Adrenal gland (tissue), 12 donors: ENCODE measurements around the gene HLF. TPM values are rescaled to one million over a fixed set of nuclear protein-coding genes. Genes with fewer than 3 reads are reported as not detected.
A peak's percentile ranks its signal among the peaks of the same experiment; 100 is the strongest.

ENCODE experiments used
- DNase-seq, 7 donors: peaks; one replicate each; pipeline ENCODE4 v3.0.0-alpha.2; 2019 to 2020
- H3K27ac ChIP-seq, 5 donors: fragments of 200-600 bp; sonication (generic) in 4 of 5; 1 replicate in 3 of 5; 2 replicates in 2 of 5; pipeline versions ENCODE4 v1.5.1 to v1.8.0; 2016 to 2020; ENCODE audit warnings: mild to moderate bottlenecking in 1 of 5
- H3K27me3 ChIP-seq: fragments of 200-600 bp; 2 replicates; pipeline ENCODE4 v1.8.0; 2021
- H3K36me3 ChIP-seq, 2 donors: fragments of 200-600 bp; replicated peaks in 1 of 2; 1 replicate in 1 of 2; 2 replicates in 1 of 2; pipeline versions ENCODE4 v1.5.1 to v1.8.0; 2018 to 2022
- H3K4me1 ChIP-seq, 2 donors: fragments of 200-600 bp; replicated peaks in 1 of 2; 1 replicate in 1 of 2; 2 replicates in 1 of 2; pipeline versions ENCODE4 v1.5.1 to v1.8.0; 2018 to 2021
- H3K4me3 ChIP-seq, 4 donors: fragments of 200-600 bp; sonication (generic) in 3 of 4; one replicate each; pipeline ENCODE4 v1.5.1; 2016 to 2018
- H3K9me3 ChIP-seq, 3 donors: fragments of 200-600 bp; sonication (generic) in 1 of 3; replicated peaks in 1 of 3; 1 replicate in 2 of 3; 2 replicates in 1 of 3; pipeline versions ENCODE4 v1.5.1 to v1.8.0; 2016 to 2021
- CTCF ChIP-seq, 6 experiments: fragments of 450-650 bp in 4 of 6; fragments of 200-600 bp in 2 of 6; sonication (generic) in 1 of 6; IDR thresholded peaks; 1 replicate in 5 of 6; 2 replicates in 1 of 6; pipeline versions ENCODE4 v1.5.1 to v1.8.0; 2016 to 2021; ENCODE audit warnings: antibody characterized with exemption in 6 of 6, mild to moderate bottlenecking in 2 of 6, moderate library complexity in 1 of 6
- POLR2A ChIP-seq, 2 donors: fragments of 450-650 bp; IDR thresholded peaks; one replicate each; pipeline ENCODE4 v1.6.1; 2017; ENCODE audit warnings: antibody characterized with exemption in 2 of 2, mild to moderate bottlenecking in 2 of 2, moderate library complexity in 1 of 2
- WGBS, 4 donors: extraction: QIAGEN DNeasy Blood & Tissue Kit in 2 of 4; methylation state at CpG; one replicate each; pipeline versions ENCODE4 v1.1.5 to v1.1.7; 2013 to 2017; 5-methylcytosine and 5-hydroxymethylcytosine counted together
- intact Hi-C, 2 donors: fragments of 100-400 bp; cut with DNase I; formaldehyde crosslinking; loops; one replicate each; pipeline versions ENCODE4 v1.14.1 to v1.15.0; 2022 to 2023
- polyA plus RNA-seq, 3 donors: library from polyadenylated mRNA; stranded (reverse); fragments of 200-250 nt in 2 of 3; fragments of 350-450 nt in 1 of 3; fragmentation: Illumina TruSeq in 1 of 3; extraction: RNeasy Lipid Tissue Mini Kit (QIAGEN cat#74804) in 1 of 3; gene quantifications; one replicate each; pipeline ENCODE4 v1.2.3, GENCODE V29; 2013 to 2014
- total RNA-seq, 9 donors: library from RNA; depleted of rRNA in 4 of 9; stranded (reverse); fragments of >200 nt in 4 of 9; fragments of 120-200 nt in 1 of 9; fragmentation: NEBNext Ultra II Directional in 1 of 9; extraction: Animal tissue kit (Norgen Biotek cat#: 25700) in 1 of 9; gene quantifications; one replicate each; pipeline versions ENCODE4 v1.1.0 to v1.2.4, GENCODE V29; 2013 to 2023
- donor health status: healthy with polysubstance abuse.
- donor health status: Bipolar disorder and iron deficiency.
- donor health status: DM: yes; HTN: yes; CAD: no.
- donor health status: DM: no; HTN: no; CAD: no.
- donor health status: DM: no; HTN: no; CAD: no.
- donor health status: DM: yes; HTN: yes; CAD: no.

Gene HLF
- total and polyA plus RNA-seq, 12 donors, result 1.3 to 74.3 (median 27.0) TPM

- Histone ChIP-seq H3K4me1 (peaks cover 0 to 20% of the 10 kb centered on the region in 2 donors), H3K4me3 (no peak overlapping the region), H3K36me3 (no peaks in the 10 kb centered on the region), H3K27me3 (no peaks in the 10 kb centered on the region), H3K27ac (no peak overlapping the region), H3K9me3 (no peaks in the 10 kb centered on the region)
- no peak for DNase-seq
- intact Hi-C loops, result loop anchor here in 1 of 2 donors (10.0 kb wide), 1 partner anchor 182 kb away; no protein-coding TSS in a partner anchor
- WGBS, 4 donors, result 66 to 87% (median 77%) methylated on average over 2 of the region's 2 CpGs
- no peak for TF ChIP-seq CTCF (IDR thresholded peaks at IDR 0.05)
- no peak for TF ChIP-seq POLR2A (IDR thresholded peaks at IDR 0.05)
Measured at GRCh38 chr17:55236316-55236715, 28.4 kb upstream of the HLF start.

GRCh38 chr17:55237268-55237667, 27.5 kb upstream of the HLF start:
- WGBS, 4 donors, result 45 to 57% (median 54%) methylated on average over 6 of the region's 6 CpGs
- TF ChIP-seq POLR2A (IDR thresholded peaks at IDR 0.05), result no peak
- no peak for TF ChIP-seq CTCF (IDR thresholded peaks at IDR 0.05)

GRCh38 chr17:55237841-55238178, 26.9 kb upstream of the HLF start:
- intact Hi-C loops, result loop anchor here in 1 of 2 donors (10.0 kb wide), 1 partner anchor 183 kb away; no protein-coding TSS in a partner anchor

More at GRCh38 chr17:55237268-55237667, 27.5 kb upstream of the HLF start:
- Histone ChIP-seq H3K9me3 (no peaks in the 10 kb centered on the region), H3K4me1 (peaks cover 0 to 20% of the 10 kb centered on the region in 2 donors), H3K4me3 (no peak overlapping the region), H3K36me3 (no peaks in the 10 kb centered on the region), H3K27me3 (no peaks in the 10 kb centered on the region), H3K27ac (peak overlapping the region in 1 of 5 donors; percentile 84)
- no peak for DNase-seq
- intact Hi-C loops, result loop anchor here in 1 of 2 donors (10.0 kb wide), 1 partner anchor 182 kb away; no protein-coding TSS in a partner anchor

More at GRCh38 chr17:55237841-55238178, 26.9 kb upstream of the HLF start:
- H3K27me3 ChIP-seq, result no peaks in the 10 kb centered on the region
- H3K36me3 ChIP-seq, result no peaks in the 10 kb centered on the region
- no peak for TF ChIP-seq CTCF (IDR thresholded peaks at IDR 0.05)
- no peak for TF ChIP-seq POLR2A (IDR thresholded peaks at IDR 0.05)
- peak overlapping the region in 4 of 5 donors; percentile 45 to 89 (median 74) for H3K27ac ChIP-seq
- peaks cover 0 to 20% of the 10 kb centered on the region in 2 donors for H3K4me1 ChIP-seq
- H3K4me3 ChIP-seq, result peak overlapping the region in 2 of 4 donors; percentile 20 to 63
- no peak for DNase-seq
- 5 to 16% (median 13%) methylated on average over 6 of the region's 6 CpGs for WGBS, 4 donors
- no peaks in the 10 kb centered on the region for H3K9me3 ChIP-seq
